Stimulated activated CD8-positive, alpha-beta memory T cell treated with anti-CD3 and anti-CD28 coated beads, Interleukin-4, amount 100 ng/mL, for 4 hours (primary cell): ENCODE data around the gene KCNJ5.

ENCODE experiments used
- DNase-seq, 2 donors: peaks; one replicate each; pipeline ENCODE4 v3.0.0-alpha.2; 2020; ENCODE audit warnings: low read depth in 2 of 2, low spot score in 1 of 2

KCNJ5 gene

GRCh38 chr11:128946648-128947047 is 55.5 kb downstream of the KCNJ5 start:
- DNase-seq = no peak

DNA sequence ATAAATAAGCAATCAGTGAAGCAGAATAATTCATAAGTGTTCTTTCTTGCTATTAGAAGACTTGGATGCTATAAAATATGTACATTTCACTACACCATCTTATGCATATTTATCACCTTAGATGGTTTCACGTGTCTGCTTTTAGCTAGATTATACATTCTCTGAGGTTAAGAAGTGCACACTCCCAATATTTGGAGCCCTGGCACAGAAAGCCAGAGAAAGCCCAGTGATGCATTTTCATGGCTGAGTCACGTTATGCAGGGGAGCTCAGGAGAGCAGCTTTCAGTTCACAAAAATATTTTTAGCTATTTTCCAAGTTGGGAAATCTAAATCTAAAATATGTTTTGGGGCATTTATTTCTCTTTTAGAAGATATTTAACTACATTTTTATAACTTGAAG is 56.6 kb downstream of the KCNJ5 start:
- DNase-seq = no peak

DNA sequence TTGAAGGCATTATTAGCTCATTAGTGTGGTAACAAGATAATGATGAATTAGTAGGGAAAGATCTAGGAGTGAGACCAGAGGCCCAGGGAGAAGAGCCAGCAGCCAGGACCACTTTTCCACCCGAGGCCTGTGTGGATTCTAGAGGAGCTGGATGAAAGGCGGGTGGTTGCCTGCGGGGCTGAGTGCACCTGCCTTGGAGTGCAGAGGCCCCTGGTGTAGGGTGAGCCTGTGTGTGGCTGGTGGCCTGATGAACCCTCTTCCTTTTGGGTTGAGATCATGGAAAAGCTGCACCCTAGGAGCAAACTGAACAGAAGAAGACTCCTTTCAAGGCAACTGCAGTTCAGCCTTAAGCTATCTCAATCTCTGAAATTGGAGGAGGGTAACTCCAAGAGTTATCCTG is 57.4 kb downstream of the KCNJ5 start:
- DNase-seq = no peak

DNA sequence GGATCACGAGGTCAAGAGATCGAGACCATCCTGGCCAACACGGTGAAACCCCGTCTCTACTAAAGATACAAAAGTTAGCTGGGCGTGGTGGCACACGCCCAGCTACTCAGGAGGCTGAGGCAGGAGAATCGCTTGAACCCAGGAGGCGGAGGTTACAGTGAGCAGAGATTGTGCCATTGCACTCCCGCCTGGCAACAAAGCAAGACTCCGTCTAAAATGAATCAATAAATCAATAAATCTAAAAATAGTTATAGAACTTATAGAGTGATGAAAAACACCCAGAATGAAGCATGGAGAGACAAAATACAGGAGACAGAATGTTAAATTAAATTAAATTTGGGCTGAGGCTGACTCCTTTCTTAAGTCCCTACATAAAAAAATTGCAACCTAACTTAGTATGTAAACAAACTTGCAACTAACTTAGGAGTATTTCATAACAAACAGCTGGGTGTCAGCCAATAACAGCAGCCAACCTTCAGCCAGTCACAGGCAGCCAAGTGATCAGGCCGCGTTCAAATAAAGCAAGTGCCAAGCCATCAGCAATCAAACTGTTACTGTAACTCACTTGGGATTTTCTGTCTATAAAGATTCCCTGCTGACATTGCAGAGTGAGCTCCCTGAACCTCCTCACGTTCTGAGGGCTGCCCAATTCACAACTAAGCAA is 58.8 kb downstream of the KCNJ5 start:
- DNase-seq = no peak

DNA sequence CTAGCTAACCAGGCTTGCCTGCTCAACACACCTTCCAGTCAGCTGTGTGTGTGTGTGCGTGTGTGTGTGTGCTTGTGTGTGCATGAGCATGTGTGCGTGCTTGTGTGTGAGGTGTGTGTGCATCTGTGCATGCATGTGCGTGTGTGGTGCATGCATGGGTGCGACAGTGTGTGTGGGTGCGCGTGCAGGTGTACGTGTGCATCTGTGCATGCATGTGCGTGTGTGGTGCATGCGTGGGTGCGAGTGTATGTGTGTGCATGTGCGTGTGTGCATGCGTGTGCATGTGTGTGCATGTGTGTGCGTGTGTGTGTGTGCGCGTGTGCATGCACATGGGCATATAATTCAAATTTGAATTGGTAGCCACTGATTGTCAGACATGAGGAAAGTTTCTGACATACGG is 62.0 kb downstream of the KCNJ5 start:
- DNase-seq = no peak

GRCh38 chr11:128955636-128956035 is 64.5 kb downstream of the KCNJ5 start:
- no peak for DNase-seq

DNA sequence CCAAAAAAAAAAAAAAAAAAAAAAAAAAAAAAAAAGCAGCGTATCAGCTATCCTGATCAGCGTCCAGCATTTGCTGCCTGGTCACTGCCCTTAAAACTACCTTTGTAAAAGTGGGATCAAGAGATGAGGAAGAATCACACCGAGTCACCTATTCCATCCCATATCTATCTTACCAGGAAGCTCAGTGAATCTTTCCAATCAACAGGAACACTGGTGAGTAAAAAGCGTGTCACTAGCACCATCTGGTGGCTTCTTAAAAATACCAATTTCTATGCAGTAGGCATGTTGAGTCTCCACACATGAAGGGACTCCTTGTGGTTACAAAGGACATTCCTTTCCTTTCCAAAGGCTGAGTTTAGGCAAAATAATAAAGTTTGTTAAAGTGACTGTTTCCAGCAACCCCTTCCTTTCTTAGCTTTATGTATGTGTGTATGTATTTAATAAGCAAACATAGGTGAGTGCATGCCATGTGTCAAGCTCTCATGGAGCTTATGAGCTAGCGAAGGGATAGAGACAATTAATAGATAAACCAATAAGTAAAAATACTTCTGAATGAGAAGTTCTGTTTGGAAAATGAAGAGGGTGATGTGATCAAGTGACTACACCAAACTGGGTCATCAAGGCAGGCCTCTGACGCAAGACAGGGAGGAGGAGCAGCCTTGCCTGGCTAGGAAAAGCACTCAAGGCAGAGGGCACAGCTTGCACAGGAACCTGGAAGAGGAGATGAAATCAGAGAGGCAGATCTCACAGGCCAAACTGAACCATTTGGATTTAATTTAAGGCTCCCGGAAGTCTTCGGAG is 65.4 kb downstream of the KCNJ5 start:
- DNase-seq = no peak

DNA sequence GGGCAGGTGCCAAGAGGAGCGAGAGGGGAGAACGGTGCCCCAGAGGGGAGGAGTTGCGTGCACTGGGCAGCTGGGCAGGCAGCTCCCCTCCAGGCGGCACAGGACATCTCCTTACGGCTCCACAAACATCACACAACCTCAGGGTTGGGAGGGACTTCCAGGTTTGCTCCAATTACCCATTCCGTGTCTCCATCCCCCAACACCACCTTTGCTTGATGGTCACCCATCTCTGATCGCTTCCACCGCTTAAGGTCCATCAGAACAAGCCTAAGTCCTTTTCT is 66.0 kb downstream of the KCNJ5 start:
- DNase-seq = no peak

GRCh38 chr11:128961645-128962044 is 70.5 kb downstream of the KCNJ5 start:
- DNase-seq = no peak

DNA sequence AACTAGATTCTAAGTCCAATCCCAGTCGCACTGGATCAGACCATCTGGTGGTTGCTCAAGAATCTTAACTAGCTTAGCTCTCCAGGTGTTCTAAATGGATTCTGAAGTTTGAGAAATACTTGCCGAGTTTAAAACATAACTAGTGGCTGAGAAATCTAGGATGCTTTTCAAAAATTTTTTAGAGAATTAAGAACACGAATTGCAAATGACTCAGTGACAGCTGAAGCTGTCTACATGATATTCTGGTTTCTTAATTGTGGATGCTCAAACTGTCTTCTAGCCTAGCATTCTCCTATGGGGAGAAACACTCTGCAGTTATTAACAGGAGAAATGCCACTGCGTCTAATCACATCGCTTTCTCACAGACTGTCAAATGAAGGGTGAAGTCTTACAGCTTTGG is 71.7 kb downstream of the KCNJ5 start:
- DNase-seq = no peak

DNA sequence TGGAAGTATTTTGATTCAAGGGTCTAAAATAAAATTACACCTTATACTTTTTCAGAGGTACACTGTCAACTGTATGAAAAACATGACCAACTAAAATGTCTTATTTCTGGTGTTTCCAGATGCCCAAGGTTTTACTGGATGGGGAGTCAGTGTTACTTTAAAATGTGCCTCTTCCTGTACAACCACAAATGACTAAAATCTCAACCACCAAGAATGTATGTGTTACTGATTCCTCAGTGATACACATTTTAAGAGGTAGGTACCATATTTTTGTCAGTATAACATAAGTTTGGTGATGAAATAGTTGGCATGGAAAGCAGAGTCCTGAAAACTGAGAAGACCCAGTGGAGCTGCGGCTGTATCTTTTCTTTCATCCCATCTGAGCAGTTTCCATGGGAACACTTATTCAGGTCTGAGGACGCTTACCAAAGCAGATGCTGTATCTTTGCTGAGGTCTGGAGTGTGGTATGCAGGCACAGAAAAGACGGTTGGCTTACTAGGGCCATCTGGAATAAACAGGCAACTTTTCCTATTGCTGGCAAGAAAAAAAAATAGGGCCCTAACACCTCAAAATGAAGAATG is 72.7 kb downstream of the KCNJ5 start:
- DNase-seq = no peak

DNA sequence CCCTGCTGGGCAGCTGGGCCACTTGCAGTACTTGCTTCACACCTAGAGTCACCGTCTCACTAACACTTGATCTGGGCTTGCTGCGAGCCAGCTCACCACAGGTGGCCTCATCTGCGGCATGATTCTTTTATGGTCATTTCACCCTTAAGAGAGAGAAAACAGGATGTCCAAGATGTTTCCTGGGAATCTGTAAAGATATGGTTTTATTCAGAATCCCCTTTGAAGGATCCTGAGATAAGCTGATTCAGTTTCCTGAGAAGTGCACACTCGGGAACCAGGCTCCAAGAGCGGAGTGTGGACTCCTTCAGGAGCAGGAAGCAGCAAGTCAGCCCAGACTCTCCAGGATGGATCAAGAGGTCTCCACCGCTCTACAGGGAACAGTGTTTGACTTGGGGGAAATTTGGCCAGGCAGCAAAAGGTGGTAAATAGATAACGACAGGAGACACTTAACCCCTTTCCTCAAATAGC is 73.3 kb downstream of the KCNJ5 start:
- no peak for DNase-seq

DNA sequence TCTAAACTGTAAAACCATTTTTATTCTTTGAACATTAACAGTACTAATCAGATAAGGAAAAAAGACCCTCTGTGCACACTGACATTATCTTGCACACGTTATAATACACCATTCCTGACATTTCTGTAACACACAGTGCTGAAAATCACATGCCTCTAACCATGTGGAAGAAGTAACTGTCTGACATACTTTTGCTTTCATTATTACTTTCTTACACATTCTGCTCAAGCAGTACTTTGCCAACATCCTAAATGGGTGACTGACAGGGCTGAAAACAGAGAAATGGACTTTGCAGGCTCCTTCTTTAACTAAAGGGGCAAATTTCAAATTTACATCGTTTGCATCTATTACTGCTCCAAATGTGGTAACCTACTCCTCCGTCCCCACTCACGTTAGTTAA is 74.3 kb downstream of the KCNJ5 start:
- no peak for DNase-seq

DNA sequence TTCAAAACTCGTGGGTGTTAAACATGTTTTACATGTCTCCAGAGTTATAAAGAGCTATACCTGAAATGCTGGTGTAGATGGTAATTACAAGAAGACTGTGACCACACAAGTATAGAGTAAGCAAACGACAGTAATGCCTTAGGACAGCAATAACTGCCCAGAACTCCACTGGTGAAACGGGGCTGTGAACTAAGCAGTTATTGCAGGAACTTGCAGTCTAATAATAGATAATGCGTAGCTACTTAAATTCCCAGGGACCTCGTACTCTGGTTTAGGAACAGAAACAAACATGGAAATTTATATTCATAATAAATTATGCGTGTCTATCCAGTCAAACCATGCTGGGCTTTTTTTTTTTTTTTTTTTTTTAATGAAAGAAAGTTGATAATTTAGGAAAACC is 76.4 kb downstream of the KCNJ5 start:
- no peak for DNase-seq

GRCh38 chr11:128968916-128969315 is 77.8 kb downstream of the KCNJ5 start:
- DNase-seq = no peak
